GM12891 (cell line): ENCODE measurements around the gene PPP2R3C.

Experiments used
- DNase-seq: peaks from one replicate; pipeline ENCODE4 v3.0.0; 2011; ENCODE audit warnings: low spot score; ENCODE audit not compliant: insufficient read length
- FAIRE-seq: peaks from 2 replicates; lab custom pipeline; 2011; peaks lifted over from hg19 to GRCh38; lab: Jason Lieb, UNC
- PAX5 ChIP-seq: IDR thresholded peaks from 2 replicates; pipeline ENCODE4 v1.6.1; 2011; ENCODE audit warnings: low read length, moderate library complexity, mild to moderate bottlenecking; ENCODE audit not compliant: insufficient read depth, severe bottlenecking
- POLR2A ChIP-seq: IDR thresholded peaks from 2 replicates; pipeline ENCODE4 v1.6.1; 2011; ENCODE audit warnings: low read depth, low read length, control low read depth
- POLR2AphosphoS5 ChIP-seq: IDR thresholded peaks from 2 replicates; pipeline ENCODE4 v1.6.1; 2011; ENCODE audit warnings: low read depth, low read length, control low read depth
- POU2F2 ChIP-seq: IDR thresholded peaks from 2 replicates; pipeline ENCODE4 v1.6.1; 2011; ENCODE audit warnings: low read depth, mild to moderate bottlenecking, control low read depth, low read length, moderate library complexity
- SPI1 ChIP-seq: IDR thresholded peaks from 2 replicates; pipeline ENCODE4 v1.6.1; 2011; ENCODE audit warnings: low read depth, low read length, control low read depth
- TAF1 ChIP-seq: IDR thresholded peaks from 2 replicates; pipeline ENCODE4 v1.6.1; 2011; ENCODE audit warnings: low read depth, low read length, control low read depth

The PPP2R3C gene

GRCh38 chr14:35149239-35149638, 27.4 kb upstream of the PPP2R3C start:
- DNase-seq (no peak), FAIRE-seq (no peak)
- TF ChIP-seq POLR2A (no peak), SPI1 (no peak), POLR2AphosphoS5 (no peak)

- DNase-seq (no peak), FAIRE-seq (no peak)
- no peak for TF ChIP-seq POU2F2
- TF ChIP-seq POLR2AphosphoS5: no peak
- TF ChIP-seq SPI1: no peak
- TF ChIP-seq POLR2A: no peak
Observed at GRCh38 chr14:35147711-35148110, 25.9 kb upstream of the PPP2R3C start.

- FAIRE-seq: no peak
- no peak for DNase-seq
- no peak for TF ChIP-seq PAX5
- TF ChIP-seq POLR2AphosphoS5: no peak
Observed at GRCh38 chr14:35147186-35147585, 25.4 kb upstream of the PPP2R3C start.

GRCh38 chr14:35146711-35147149, 24.9 kb upstream of the PPP2R3C start:
- FAIRE-seq (no peak), DNase-seq (no peak)
- TF ChIP-seq TAF1: no peak
- no peak for TF ChIP-seq POLR2AphosphoS5
- no peak for TF ChIP-seq POLR2A
- no peak for TF ChIP-seq PAX5
- no peak for TF ChIP-seq POU2F2
- TF ChIP-seq SPI1: no peak

GRCh38 chr14:35144029-35144428, 22.2 kb upstream of the PPP2R3C start:
- TF ChIP-seq PAX5 (no peak), POU2F2 (no peak), POLR2A (no peak), TAF1 (no peak), SPI1 (no peak), POLR2AphosphoS5 (no peak)
- FAIRE-seq (no peak), DNase-seq (no peak)

GRCh38 chr14:35140718-35141581, 19.2 kb upstream of the PPP2R3C start:
- FAIRE-seq: no peak
- TF ChIP-seq POLR2AphosphoS5 (no peak), TAF1 (no peak), PAX5 (no peak), SPI1 (no peak), POU2F2 (no peak), POLR2A (no peak)
- DNase-seq: no peak

GRCh38 chr14:35138585-35138984, 16.8 kb upstream of the PPP2R3C start:
- no peak for FAIRE-seq
- no peak for DNase-seq
- TF ChIP-seq POLR2AphosphoS5 (no peak), POU2F2 (no peak)

GRCh38 chr14:35134329-35135123, 12.7 kb upstream of the PPP2R3C start:
- no peak for TF ChIP-seq PAX5

GRCh38 chr14:35133542-35134328, 11.9 kb upstream of the PPP2R3C start:
- FAIRE-seq (no peak), DNase-seq (no peak)
- no peak for TF ChIP-seq SPI1
- TF ChIP-seq PAX5: no peak
- TF ChIP-seq TAF1: no peak
- no peak for TF ChIP-seq POU2F2
- no peak for TF ChIP-seq POLR2AphosphoS5
- no peak for TF ChIP-seq POLR2A

More at GRCh38 chr14:35134329-35135123, 12.7 kb upstream of the PPP2R3C start:
- FAIRE-seq (no peak), DNase-seq (no peak)

- TF ChIP-seq SPI1 (no peak), POLR2AphosphoS5 (no peak), TAF1 (no peak), POU2F2 (no peak), PAX5 (no peak), POLR2A (no peak)
- FAIRE-seq: no peak
- DNase-seq: no peak
Observed at GRCh38 chr14:35124127-35124526, 2.3 kb upstream of the PPP2R3C start.
